MM.1S (cell line): ENCODE results near the gene RGS7.

Experiments
- DNase-seq: peaks from one replicate; pipeline ENCODE4 v3.0.0-alpha.2; 2015
- H2AFZ ChIP-seq: fragments of 300-600 bp; sonication (generic); 2 replicates; pipeline ENCODE4 v1.6.0; 2016; ENCODE audit warnings: antibody characterized with exemption, low read length
- H3F3A ChIP-seq: fragments of 300-600 bp; sonication (generic); 2 replicates; pipeline ENCODE4 v1.6.1; 2016; ENCODE audit warnings: mild to moderate bottlenecking, antibody characterized with exemption, low read length, moderate library complexity, mixed read lengths; ENCODE audit not compliant: insufficient read depth
- H3K27ac ChIP-seq: fragments of 300-600 bp; sonication (generic); 2 replicates; pipeline ENCODE4 v1.5.1; 2016; ENCODE audit warnings: mild to moderate bottlenecking, low read length
- H3K27me3 ChIP-seq: fragments of 300-600 bp; sonication (generic); replicated peaks from 2 replicates; pipeline ENCODE4 v1.6.0; 2016; ENCODE audit warnings: low read length; ENCODE audit not compliant: insufficient read depth
- H3K36me3 ChIP-seq: fragments of 300-600 bp; sonication (generic); replicated peaks from 2 replicates; pipeline ENCODE4 v1.6.1; 2016; ENCODE audit warnings: mild to moderate bottlenecking, low read length, mixed read lengths; ENCODE audit not compliant: insufficient read depth
- H3K4me1 ChIP-seq: fragments of 300-600 bp; sonication (generic); 2 replicates; pipeline ENCODE4 v1.6.1; 2016; ENCODE audit warnings: low read length, mixed read lengths
- H3K4me2 ChIP-seq: fragments of 300-600 bp; sonication (generic); 2 replicates; pipeline ENCODE4 v1.6.0; 2016; ENCODE audit warnings: low read depth, low read length
- H3K4me3 ChIP-seq: fragments of 300-600 bp; sonication (generic); 2 replicates; pipeline ENCODE4 v1.5.1; 2016; ENCODE audit warnings: low read length, mixed read lengths
- H3K79me2 ChIP-seq: fragments of 300-600 bp; sonication (generic); 2 replicates; pipeline ENCODE4 v1.6.1; 2016; ENCODE audit warnings: mixed run types, low read length, mixed read lengths
- H3K9ac ChIP-seq: fragments of 300-600 bp; sonication (generic); 2 replicates; pipeline ENCODE4 v1.6.1; 2016; ENCODE audit warnings: low read length, mixed read lengths
- H3K9me2 ChIP-seq: fragments of 300-600 bp; sonication (generic); replicated peaks from 2 replicates; pipeline ENCODE4 v1.6.1; 2016; ENCODE audit warnings: mild to moderate bottlenecking, low read length, mixed read lengths; ENCODE audit not compliant: insufficient read depth
- H3K9me3 ChIP-seq: fragments of 300-600 bp; sonication (generic); replicated peaks from 2 replicates; pipeline ENCODE4 v1.6.1; 2016; ENCODE audit warnings: mild to moderate bottlenecking, low read length, mixed read lengths; ENCODE audit not compliant: insufficient read depth
- H4K20me1 ChIP-seq: fragments of 300-600 bp; sonication (generic); 2 replicates; pipeline ENCODE4 v1.6.1; 2016; ENCODE audit warnings: mild to moderate bottlenecking, low read length, moderate library complexity, mixed read lengths; ENCODE audit not compliant: insufficient read depth
- CTCF ChIP-seq: fragments of 300-600 bp; sonication (generic); IDR thresholded peaks from 2 replicates; pipeline ENCODE4 v1.5.1; 2016; ENCODE audit warnings: antibody characterized with exemption, low read length, mixed read lengths
- EZH2 ChIP-seq: fragments of 300-600 bp; sonication (generic); optimal IDR thresholded peaks from 2 replicates; pipeline ENCODE3; 2017; ENCODE audit warnings: low read depth, mild to moderate bottlenecking, antibody characterized with exemption, low read length, mixed read lengths
- EZH2phosphoT487 ChIP-seq: fragments of 300-600 bp; sonication (generic); IDR thresholded peaks from 2 replicates; pipeline ENCODE4 v1.6.1; 2018; ENCODE audit warnings: antibody characterized with exemption, low read length

RGS7 gene

GRCh38 chr1:241074507-241074906, 282.5 kb downstream of the RGS7 start:
- H2AFZ ChIP-seq = no peak overlapping the region
- no peaks in the 10 kb centered on the region for H3K79me2 ChIP-seq
- H3K4me2 ChIP-seq = no peak overlapping the region
- H3K27me3 ChIP-seq = no peaks in the 10 kb centered on the region
- no peaks in the 10 kb centered on the region for H3K9me3 ChIP-seq
- H3K9me2 ChIP-seq = no peaks in the 10 kb centered on the region
- no peak overlapping the region for H3K4me3 ChIP-seq
- DNase-seq = no peak
- TF ChIP-seq CTCF = no peak
- TF ChIP-seq EZH2phosphoT487 = no peak
- TF ChIP-seq EZH2 = no peak
- H3F3A ChIP-seq = no peaks in the 10 kb centered on the region
- no peak overlapping the region for H3K9ac ChIP-seq
- no peaks in the 10 kb centered on the region for H4K20me1 ChIP-seq
- H3K27ac ChIP-seq = no peak overlapping the region
- H3K36me3 ChIP-seq = no peaks in the 10 kb centered on the region
- H3K4me1 ChIP-seq = no peaks in the 10 kb centered on the region

GRCh38 chr1:241068359-241068758, 288.6 kb downstream of the RGS7 start:
- Histone ChIP-seq H3K27me3 (no peaks in the 10 kb centered on the region), H3K4me1 (no peaks in the 10 kb centered on the region), H3K27ac (no peak overlapping the region), H3K4me3 (no peak overlapping the region), H3K9me3 (no peaks in the 10 kb centered on the region), H3K9ac (no peak overlapping the region), H3F3A (no peaks in the 10 kb centered on the region), H3K36me3 (no peaks in the 10 kb centered on the region), H4K20me1 (no peaks in the 10 kb centered on the region), H2AFZ (no peak overlapping the region), H3K79me2 (no peaks in the 10 kb centered on the region), H3K9me2 (no peaks in the 10 kb centered on the region), H3K4me2 (no peak overlapping the region)
- TF ChIP-seq CTCF = no peak
- TF ChIP-seq EZH2 = no peak
- no peak for TF ChIP-seq EZH2phosphoT487
- DNase-seq = no peak

GRCh38 chr1:241063276-241063675, 293.7 kb downstream of the RGS7 start:
- no peaks in the 10 kb centered on the region for H3K9me3 ChIP-seq
- H3K9ac ChIP-seq = no peak overlapping the region
- H3K4me3 ChIP-seq = no peak overlapping the region
- no peaks in the 10 kb centered on the region for H4K20me1 ChIP-seq
- no peak for DNase-seq
- H3K4me1 ChIP-seq = no peaks in the 10 kb centered on the region
- TF ChIP-seq CTCF = no peak
- no peak for TF ChIP-seq EZH2phosphoT487
- no peak for TF ChIP-seq EZH2
- H3K27ac ChIP-seq = no peak overlapping the region
- no peaks in the 10 kb centered on the region for H3K27me3 ChIP-seq
- H3K4me2 ChIP-seq = no peak overlapping the region
- no peaks in the 10 kb centered on the region for H3K36me3 ChIP-seq
- no peaks in the 10 kb centered on the region for H3F3A ChIP-seq
- no peaks in the 10 kb centered on the region for H3K9me2 ChIP-seq
- H2AFZ ChIP-seq = no peak overlapping the region
- H3K79me2 ChIP-seq = no peaks in the 10 kb centered on the region
